A673 (cell line): ENCODE data around the gene CYSLTR2.

Experiments used
- CTCF ChIP-seq: fragments of 300-800, 200-600 bp; sonication (generic); conservative IDR thresholded peaks from 2 replicates; pipeline ENCODE4 v1.5.1; 2017; ENCODE audit warnings: low read depth, mild to moderate bottlenecking, antibody characterized with exemption, low read length, moderate library complexity, mixed read lengths
- EZH2 ChIP-seq: fragments of 200-600 bp; sonication (generic); IDR thresholded peaks from 2 replicates; pipeline ENCODE4 v1.6.1; 2017; ENCODE audit warnings: borderline replicate concordance, low read depth, mild to moderate bottlenecking, mixed read lengths, antibody characterized with exemption, low read length; ENCODE audit not compliant: poor library complexity, severe bottlenecking

GRCh38 chr13:48618937-48619336, 34.8 kb upstream of the CYSLTR2 start:
- TF ChIP-seq CTCF (no peak), EZH2 (no peak)
